GM12878 (cell line): ENCODE data around the gene NTF4. TPM values are rescaled to one million over a fixed set of nuclear protein-coding genes. Genes with fewer than 3 reads are reported as not detected.

Experiments
- ATAC-seq: fragments of 200-7000 bp; cut with Tn5 transposase; 3 replicates; pipeline ENCODE4 v1.9.1; 2020; ENCODE audit warnings: mild to moderate bottlenecking, moderate library complexity
- BruUV-seq: library from RNA; stranded (reverse); fragments of 400-500 nt; replicated peaks from 2 replicates; lab custom pipeline; 2021; lab: Mats Ljungman, UMichigan
- CTCF ChIA-PET: fragments of 300-600 bp; sonication (Branson Sonifier 250); formaldehyde crosslinking; extraction: SDS; loops from one replicate; lab custom pipeline; 2021; ENCODE audit warnings: inconsistent platforms; lab: Yijun Ruan, JAX
- POLR2A ChIA-PET: fragments of 350-600 bp; formaldehyde crosslinking; extraction: SDS; loops from one replicate; lab custom pipeline; 2021; ENCODE audit warnings: inconsistent platforms; lab: Charles Lee
- RAD21 ChIA-PET: fragments of 300-600 bp; sonication (Branson Sonifier 250); formaldehyde crosslinking; loops from one replicate; lab custom pipeline; 2023; ENCODE audit warnings: antibody characterized with exemption; ENCODE audit not compliant: unreplicated experiment; lab: Charles Lee
- SMC1A ChIA-PET: fragments of 300-600 bp; sonication (Branson Sonifier 250); formaldehyde crosslinking; loops from one replicate; lab custom pipeline; 2023; ENCODE audit not compliant: unreplicated experiment, uncharacterized antibody; lab: Charles Lee
- DNase-seq: peaks from one replicate; pipeline ENCODE4 v3.0.0-alpha.2; 2011; ENCODE audit warnings: low read depth, low spot score
- FAIRE-seq: peaks from 3 replicates; lab custom pipeline; 2011; peaks lifted over from hg19 to GRCh38; lab: Jason Lieb, UNC
- H2AFZ ChIP-seq: 2 replicates; pipeline ENCODE4 v1.6.0; 2011; ENCODE audit warnings: low read depth, low read length, control low read depth; ENCODE audit not compliant: control insufficient read depth
- H3K27ac ChIP-seq: 2 replicates; pipeline ENCODE4 v1.5.1; 2011; ENCODE audit warnings: control low read depth; ENCODE audit not compliant: control insufficient read depth, insufficient read depth
- H3K27me3 ChIP-seq, 2 experiments: replicated peaks in 1 of 2; 2 replicates each; pipeline versions ENCODE4 v1.6.0 to v1.6.1; 2011; ENCODE audit warnings: low read length in 1 of 2; ENCODE audit not compliant: control insufficient read depth in 2 of 2, insufficient read depth in 2 of 2
- H3K36me3 ChIP-seq, 2 experiments: 2 replicates each; pipeline ENCODE4 v1.5.1; 2011; ENCODE audit warnings: low read length in 1 of 2; ENCODE audit not compliant: control insufficient read depth in 2 of 2, insufficient read depth in 2 of 2
- H3K4me1 ChIP-seq: 2 replicates; pipeline ENCODE4 v1.6.1; 2011; ENCODE audit warnings: mild to moderate bottlenecking, low read length, moderate library complexity, mixed read lengths; ENCODE audit not compliant: control insufficient read depth, insufficient read depth
- H3K4me2 ChIP-seq: 2 replicates; pipeline ENCODE4 v1.6.0; 2011; ENCODE audit warnings: control low read depth; ENCODE audit not compliant: control insufficient read depth, insufficient read depth
- H3K4me3 ChIP-seq: fragments of 200-600 bp; sonication (generic); 2 replicates; pipeline ENCODE4 v1.5.1; 2016
- H3K79me2 ChIP-seq: 2 replicates; pipeline ENCODE4 v1.6.0; 2011; ENCODE audit warnings: low read length; ENCODE audit not compliant: control insufficient read depth, insufficient read depth
- H3K9ac ChIP-seq: 2 replicates; pipeline ENCODE4 v1.8.0; 2011; ENCODE audit warnings: low read length, control low read depth, mixed read lengths; ENCODE audit not compliant: control insufficient read depth, insufficient read depth
- H3K9me3 ChIP-seq: replicated peaks from 3 replicates; pipeline ENCODE4 v1.5.1; 2011; ENCODE audit warnings: mild to moderate bottlenecking, low read length; ENCODE audit not compliant: control insufficient read depth, insufficient read depth
- H4K20me1 ChIP-seq: 2 replicates; pipeline ENCODE4 v1.6.0; 2011; ENCODE audit not compliant: control insufficient read depth, insufficient read depth
- CEBPB ChIP-seq, 2 experiments: fragments of 150-350 bp in 1 of 2; IDR thresholded peaks; 2 replicates each; pipeline ENCODE4 v1.6.1; 2012 to 2014; ENCODE audit warnings: low read depth in 2 of 2, low read length in 2 of 2, borderline replicate concordance in 1 of 2, inconsistent platforms in 1 of 2
- CREB1 ChIP-seq: IDR thresholded peaks from 2 replicates; pipeline ENCODE4 v1.6.1; 2012; ENCODE audit warnings: low read depth, mild to moderate bottlenecking, inconsistent platforms
- DPF2 ChIP-seq: fragments of 450-650 bp; IDR thresholded peaks from 2 replicates; pipeline ENCODE4 v1.6.1; 2017; ENCODE audit warnings: mild to moderate bottlenecking
- E2F4 ChIP-seq: IDR thresholded peaks from 2 replicates; pipeline ENCODE4 v1.6.1; 2012; ENCODE audit warnings: low read depth, low read length, improper control_type of control experiment
- EZH2 ChIP-seq: IDR thresholded peaks from 2 replicates; pipeline ENCODE4 v1.6.1; 2012; ENCODE audit warnings: low read depth, mild to moderate bottlenecking, control low read depth, inconsistent platforms, low read length, borderline replicate concordance; ENCODE audit not compliant: control insufficient read depth
- FOS ChIP-seq: IDR thresholded peaks from 3 replicates; pipeline ENCODE4 v1.6.1; 2011; ENCODE audit warnings: borderline replicate concordance; ENCODE audit not compliant: insufficient read length; ENCODE audit errors: extremely low read depth
- FOXM1 ChIP-seq: IDR thresholded peaks from 2 replicates; pipeline ENCODE4 v1.6.1; 2012; ENCODE audit warnings: low read depth, mild to moderate bottlenecking, inconsistent platforms, low read length, moderate library complexity
- HCFC1 ChIP-seq: fragments of 150-350 bp; IDR thresholded peaks from 2 replicates; pipeline ENCODE4 v1.6.1; 2014; ENCODE audit warnings: low read length
- HDGF ChIP-seq: fragments of 450-650 bp; IDR thresholded peaks from 2 replicates; pipeline ENCODE4 v1.6.1; 2016; ENCODE audit warnings: antibody characterized with exemption
- HSF1 ChIP-seq: fragments of 150-350 bp; IDR thresholded peaks from 2 replicates; pipeline ENCODE4 v1.6.1; 2014; ENCODE audit warnings: mild to moderate bottlenecking, low read depth, low read length
- IKZF2 ChIP-seq, 2 experiments: fragments of 450-650 bp; IDR thresholded peaks; 2 replicates each; pipeline ENCODE4 v1.6.1; 2017; ENCODE audit warnings: mild to moderate bottlenecking in 2 of 2, moderate library complexity in 2 of 2
- JUND ChIP-seq: IDR thresholded peaks from 2 replicates; pipeline ENCODE4 v1.6.1; 2012; ENCODE audit warnings: low read depth, mild to moderate bottlenecking, low read length, improper control_type of control experiment, moderate library complexity
- MYB ChIP-seq: fragments of 150-350 bp; IDR thresholded peaks from 2 replicates; pipeline ENCODE4 v1.6.1; 2014; ENCODE audit warnings: mild to moderate bottlenecking, low read depth, low read length, borderline replicate concordance
- PAX5 ChIP-seq: IDR thresholded peaks from 2 replicates; pipeline ENCODE4 v1.6.1; 2011; ENCODE audit warnings: low read depth, low read length, borderline replicate concordance
- PBX3 ChIP-seq: IDR thresholded peaks from 2 replicates; pipeline ENCODE4 v1.6.1; 2011; ENCODE audit warnings: mild to moderate bottlenecking, low read depth, low read length, moderate library complexity; ENCODE audit not compliant: insufficient replicate concordance
- RB1 ChIP-seq: fragments of 450-650 bp; formaldehyde crosslinking; IDR thresholded peaks from 2 replicates; pipeline ENCODE4 v1.6.1; 2017; ENCODE audit warnings: mild to moderate bottlenecking, borderline replicate concordance
- SMAD5 ChIP-seq: IDR thresholded peaks from 2 replicates; pipeline ENCODE4 v1.6.1; 2016; ENCODE audit warnings: antibody characterized with exemption, low read depth
- SP1 ChIP-seq: IDR thresholded peaks from one replicate; pipeline ENCODE4 v1.6.1; 2011; ENCODE audit warnings: low read depth, low read length
- SREBF1 ChIP-seq: IDR thresholded peaks from 2 replicates; pipeline ENCODE4 v1.6.1; 2012; ENCODE audit warnings: mild to moderate bottlenecking, low read length
- SREBF2 ChIP-seq: IDR thresholded peaks from 2 replicates; pipeline ENCODE4 v1.6.1; 2012; ENCODE audit warnings: mild to moderate bottlenecking, low read length
- TCF7 ChIP-seq: IDR thresholded peaks from 2 replicates; pipeline ENCODE4 v1.6.1; 2014; ENCODE audit warnings: antibody characterized with exemption, borderline replicate concordance
- ZBED1 ChIP-seq: IDR thresholded peaks from 2 replicates; pipeline ENCODE4 v1.6.1; 2016; ENCODE audit warnings: borderline replicate concordance
- ZNF217 ChIP-seq: fragments of 450-650 bp; IDR thresholded peaks from 2 replicates; pipeline ENCODE4 v1.6.1; 2017; ENCODE audit warnings: antibody characterized with exemption, mild to moderate bottlenecking
- WGBS: methylation state at CpG from one replicate; pipeline ENCODE4 v1.1.6; 2016; ENCODE audit warnings: low lambda C conversion rate; ENCODE audit not compliant: insufficient replicate concordance, insufficient coverage; ENCODE audit errors: missing lambda C conversion rate; 5-methylcytosine and 5-hydroxymethylcytosine counted together
- in situ Hi-C: fragments of 300-500 bp; cut with MboI; formaldehyde crosslinking; loops from 9 replicates; pipeline ENCODE4 v1.14.3; 2018; ENCODE audit warnings: mixed read lengths
- intact Hi-C: fragments of 100-400 bp; cut with micrococcal nuclease; formaldehyde crosslinking; loops from one replicate; pipeline ENCODE4 v1.14.2; 2022; ENCODE audit not compliant: unreplicated experiment
- polyA plus RNA-seq, 11 experiments: library from polyadenylated mRNA; depleted of rRNA in 4 of 11; unstranded in 6 of 11; stranded (reverse) in 5 of 11; fragments of >200 nt; fragmentation: Nextera tagmentation in 4 of 11; fragmentation: Illumina TruSeq in 1 of 11; extraction: Ambion mirVana in 4 of 11; extraction: Trizol in 1 of 11; gene quantifications; 1 replicate in 1 of 11; 2 replicates in 10 of 11; pipeline versions ENCODE4 v1.2.1 to v1.2.3, GENCODE V29; 2011 to 2016; ENCODE audit warnings: inconsistent platforms in 2 of 11, missing spikeins in 2 of 11, low read depth in 1 of 11
- total RNA-seq, 4 experiments: library from RNA; depleted of rRNA in 3 of 4; stranded (reverse); fragments of >200 nt in 3 of 4; fragmentation: Illumina TruSeq in 1 of 4; extraction: Trizol in 1 of 4; gene quantifications; 2 replicates each; pipeline versions ENCODE4 v1.2.1 to v1.2.3, GENCODE V29; 2013 to 2021

The NTF4 gene
- total and polyA plus RNA-seq, 10 of the 15 experiments (the other 5 are each of a cell fraction or from before 2014, with no cell fraction given) = not detected

- TF ChIP-seq FOXM1 (no peak), MYB (no peak), SMAD5 (no peak), PAX5 (no peak), SREBF1 (no peak)
These were observed 6.1 kb downstream of the NTF4 start (continued) for GRCh38 chr19:49058562-49058961.

GRCh38 chr19:49057636-49058234, 6.9 kb downstream of the NTF4 start, which contains the start of gene CGB7:
Gene CGB7, minus strand, starts transcription at chr19:49057749. Its CDS starts 2,374 bp downstream, at chr19:49055375.
- Histone ChIP-seq H2AFZ (no peak within 1 kb of the TSS), H3K36me3 (no peaks in the 10 kb centered on the region), H3K4me1 (no peaks in the 10 kb centered on the region), H4K20me1 (no peaks in the 10 kb centered on the region), H3K9me3 (no peaks in the 10 kb centered on the region), H3K9ac (no peak within 1 kb of the TSS), H3K27me3 (peaks cover 3 to 16% of the 10 kb centered on the region in 2 experiments; a peak in 3 of 4 replicates), H3K4me3 (no peak within 1 kb of the TSS), H3K27ac (no peak within 1 kb of the TSS), H3K4me2 (peak within 1 kb of the TSS; percentile 95; the same call in 1 of the 2 replicates), H3K79me2 (no peaks in the 10 kb centered on the region)
- CTCF ChIA-PET = interaction anchor here (1.2 kb wide), 1 partner anchor 49 kb away, joined by 3 read pairs; no protein-coding TSS in a partner anchor
- TF ChIP-seq ZNF217 (no peak), JUND (no peak), CREB1 (no peak), SREBF2 (no peak), RB1 (no peak), HDGF (no peak), HSF1 (no peak), E2F4 (no peak), SREBF1 (no peak), TCF7 (no peak), FOS (no peak), DPF2 (no peak), PBX3 (no peak), EZH2 (no peak), IKZF2 (IDR thresholded peaks at IDR 0.05) (no peak), CEBPB (IDR thresholded peaks at IDR 0.05; ENCODE audit: borderline replicate concordance in 1 of 2, low read depth in 2 of 2, low read length in 2 of 2) (no peak), SP1 (no peak), HCFC1 (no peak), ZBED1 (no peak)
- BruUV-seq = no TSS peak
- 38% methylated on average over 38 of the region's 38 CpGs for WGBS
- DNase-seq = no peak
- in situ Hi-C loops = no loop called here
- SMC1A ChIA-PET = no interaction called here
- no peak for ATAC-seq
- RAD21 ChIA-PET = no interaction called here
- intact Hi-C loops = no loop called here
- no peak for FAIRE-seq
- POLR2A ChIA-PET = no interaction called here
